Measurements from ENCODE around the gene PPP1R37. TPM values are rescaled to one million over a fixed set of nuclear protein-coding genes. Genes with fewer than 3 reads are reported as not detected.

Gene PPP1R37
- total and polyA plus RNA-seq, 2 experiments from 2014 or later = 14.0 to 30.8 TPM

DNA sequence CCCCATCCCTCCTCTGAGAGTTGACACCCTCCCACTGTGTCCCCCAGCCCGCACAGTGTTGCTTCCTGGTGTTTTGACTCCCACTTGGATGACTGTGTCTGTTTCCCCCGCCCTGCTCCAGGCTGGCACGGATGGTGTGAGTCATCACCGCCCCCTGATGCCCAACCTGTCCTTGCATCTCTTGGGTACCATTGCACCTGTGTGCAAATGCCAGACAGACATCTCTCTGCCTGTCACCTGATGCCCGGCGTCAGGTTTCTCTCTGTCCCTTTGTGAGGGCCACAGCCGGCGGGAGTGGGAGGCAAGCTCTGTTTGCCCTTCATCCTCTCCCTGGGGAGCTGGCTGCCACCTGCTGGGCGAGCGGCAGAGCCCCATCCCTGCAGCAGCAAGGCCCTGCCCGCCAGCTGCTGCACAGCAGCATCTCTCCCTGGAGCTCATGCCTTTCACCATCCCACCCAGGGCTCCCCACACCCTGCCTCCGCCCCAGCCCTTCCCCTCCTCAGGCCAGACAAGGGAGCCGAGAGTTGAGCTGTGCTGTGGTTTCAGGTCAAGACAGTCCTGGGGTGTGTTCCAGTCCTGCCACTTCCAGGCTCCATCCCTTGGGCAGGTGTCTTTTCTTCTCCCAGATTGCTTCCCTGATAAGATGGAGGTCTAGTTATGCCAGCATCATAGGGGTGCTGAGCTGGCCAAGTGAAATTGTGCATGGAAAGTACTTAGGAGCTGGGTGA is 38.1 kb downstream of the PPP1R37 start:
- no peak overlapping the region for H3K4me3 ChIP-seq
- WGBS (ENCODE audit: low lambda C conversion rate, missing lambda C conversion rate) = 72% methylated on average over 13 of the region's 13 CpGs
- H3K4me1 ChIP-seq (ENCODE audit: insufficient read depth) = no peaks in the 10 kb centered on the region
- peaks cover 84% of the 10 kb centered on the region for H3K79me2 ChIP-seq
- H4K20me1 ChIP-seq (ENCODE audit: insufficient read depth, poor library complexity, severe bottlenecking) = peaks cover 44% of the 10 kb centered on the region
- no peak overlapping the region for H2AFZ ChIP-seq
- no peak for TF ChIP-seq EZH2 (IDR thresholded peaks at IDR 0.05; ENCODE audit: borderline replicate concordance)
- TF ChIP-seq, protein P1, sequence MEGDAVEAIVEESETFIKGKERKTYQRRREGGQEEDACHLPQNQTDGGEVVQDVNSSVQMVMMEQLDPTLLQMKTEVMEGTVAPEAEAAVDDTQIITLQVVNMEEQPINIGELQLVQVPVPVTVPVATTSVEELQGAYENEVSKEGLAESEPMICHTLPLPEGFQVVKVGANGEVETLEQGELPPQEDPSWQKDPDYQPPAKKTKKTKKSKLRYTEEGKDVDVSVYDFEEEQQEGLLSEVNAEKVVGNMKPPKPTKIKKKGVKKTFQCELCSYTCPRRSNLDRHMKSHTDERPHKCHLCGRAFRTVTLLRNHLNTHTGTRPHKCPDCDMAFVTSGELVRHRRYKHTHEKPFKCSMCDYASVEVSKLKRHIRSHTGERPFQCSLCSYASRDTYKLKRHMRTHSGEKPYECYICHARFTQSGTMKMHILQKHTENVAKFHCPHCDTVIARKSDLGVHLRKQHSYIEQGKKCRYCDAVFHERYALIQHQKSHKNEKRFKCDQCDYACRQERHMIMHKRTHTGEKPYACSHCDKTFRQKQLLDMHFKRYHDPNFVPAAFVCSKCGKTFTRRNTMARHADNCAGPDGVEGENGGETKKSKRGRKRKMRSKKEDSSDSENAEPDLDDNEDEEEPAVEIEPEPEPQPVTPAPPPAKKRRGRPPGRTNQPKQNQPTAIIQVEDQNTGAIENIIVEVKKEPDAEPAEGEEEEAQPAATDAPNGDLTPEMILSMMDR (IDR thresholded peaks at IDR 0.05; ENCODE audit: poor library complexity) = peak; percentile 36
- H3K36me3 ChIP-seq (replicated peaks; ENCODE audit: insufficient read depth, low read depth) = no peaks in the 10 kb centered on the region
- peak; percentile 62 for DNase-seq (ENCODE audit: low spot score)
- no peak overlapping the region for H3K4me2 ChIP-seq
- no peak overlapping the region for H3K27ac ChIP-seq
- no peaks in the 10 kb centered on the region for H3K9me3 ChIP-seq (ENCODE audit: low read depth)
- H3K9me2 ChIP-seq (replicated peaks; ENCODE audit: insufficient read depth) = no peaks in the 10 kb centered on the region
- H3K27me3 ChIP-seq = no peaks in the 10 kb centered on the region

DNA sequence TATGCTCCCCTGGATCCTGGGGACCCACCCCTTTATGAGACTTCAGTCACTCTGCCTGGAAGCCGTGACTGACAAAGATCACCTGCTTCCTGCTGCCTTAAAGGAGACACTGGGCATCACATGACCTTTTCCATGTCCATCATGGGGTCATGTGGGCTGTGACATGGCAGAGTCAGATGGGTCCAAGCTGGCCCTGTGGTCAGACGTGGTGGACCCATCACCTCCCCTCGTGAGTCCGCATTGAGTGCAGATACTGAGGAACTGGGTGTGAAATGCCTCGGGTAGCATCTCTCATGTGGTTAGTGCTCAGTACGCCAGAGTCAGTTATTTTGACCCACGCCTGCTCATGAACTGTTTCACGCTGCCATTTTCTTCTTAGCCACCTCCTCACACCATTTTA is 40.7 kb downstream of the PPP1R37 start:
- peaks cover 42% of the 10 kb centered on the region for H4K20me1 ChIP-seq (ENCODE audit: insufficient read depth, poor library complexity, severe bottlenecking)
- 93% methylated on average over 8 of the region's 8 CpGs for WGBS (ENCODE audit: low lambda C conversion rate, missing lambda C conversion rate)

DNA sequence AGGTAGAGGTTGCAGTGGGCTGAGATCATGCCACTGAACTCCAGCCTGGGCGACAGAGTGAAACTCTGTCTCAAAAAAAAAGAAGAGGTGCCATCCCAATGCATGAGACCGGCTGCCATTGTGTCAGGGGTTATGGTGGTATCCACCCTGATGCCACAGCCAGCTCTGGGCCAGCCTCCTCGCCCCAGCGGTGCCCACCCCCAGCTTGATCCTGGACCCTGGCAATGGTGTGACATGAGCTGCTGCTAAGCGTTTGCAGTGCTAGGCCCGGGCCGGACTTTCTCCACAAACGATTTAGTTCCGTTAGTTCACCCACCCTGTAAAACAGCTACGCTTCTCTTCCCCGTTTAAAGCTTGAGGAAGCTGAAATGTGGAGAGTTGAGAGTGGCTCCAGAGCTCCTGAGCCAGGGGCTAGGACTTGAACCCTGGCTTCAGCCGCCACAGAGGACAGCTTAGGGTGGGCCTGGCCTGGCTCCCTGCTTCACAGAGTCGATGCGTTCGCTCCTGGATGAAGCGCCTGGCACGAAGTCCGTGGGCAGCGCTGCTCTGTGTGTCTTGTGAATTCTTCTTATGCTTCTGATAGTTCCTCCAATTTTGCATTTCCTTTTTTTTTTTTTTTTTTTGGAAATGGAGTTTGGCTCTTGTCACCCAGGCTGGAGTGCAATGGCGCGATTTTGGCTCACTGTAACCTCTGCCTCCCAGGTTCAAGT is 42.4 kb downstream of the PPP1R37 start:
- H3K79me2 ChIP-seq = peaks cover 73% of the 10 kb centered on the region
- no peak for DNase-seq (ENCODE audit: low spot score)
- no peaks in the 10 kb centered on the region for H3K9me2 ChIP-seq (replicated peaks; ENCODE audit: insufficient read depth)
- peaks cover 37% of the 10 kb centered on the region for H4K20me1 ChIP-seq (ENCODE audit: insufficient read depth, poor library complexity, severe bottlenecking)
- no peaks in the 10 kb centered on the region for H3K9me3 ChIP-seq (ENCODE audit: low read depth)
- no peak overlapping the region for H3K27ac ChIP-seq
- H2AFZ ChIP-seq = no peak overlapping the region
- TF ChIP-seq, protein P1 (IDR thresholded peaks at IDR 0.05; ENCODE audit: poor library complexity) = no peak
- no peak for TF ChIP-seq EZH2phosphoT487 (IDR thresholded peaks at IDR 0.05; ENCODE audit: low read depth, severe bottlenecking, unreplicated experiment)
- no peak overlapping the region for H3K4me3 ChIP-seq
- peaks cover 3% of the 10 kb centered on the region for H3K4me1 ChIP-seq (ENCODE audit: insufficient read depth)
- H3K4me2 ChIP-seq = no peak overlapping the region
- no peaks in the 10 kb centered on the region for H3K27me3 ChIP-seq
- WGBS (ENCODE audit: low lambda C conversion rate, missing lambda C conversion rate) = 98% methylated on average over 21 of the region's 21 CpGs
- no peaks in the 10 kb centered on the region for H3K36me3 ChIP-seq (replicated peaks; ENCODE audit: insufficient read depth, low read depth)

More for the DNA sequence above, 40.7 kb downstream of the PPP1R37 start:
- Histone ChIP-seq H3K4me1 (ENCODE audit: insufficient read depth) (peaks cover 3% of the 10 kb centered on the region), H3K27me3 (no peaks in the 10 kb centered on the region), H3K4me2 (no peak overlapping the region), H3K9me2 (replicated peaks; ENCODE audit: insufficient read depth) (no peaks in the 10 kb centered on the region), H3K4me3 (no peak overlapping the region), H3K36me3 (replicated peaks; ENCODE audit: insufficient read depth, low read depth) (no peaks in the 10 kb centered on the region), H3K9me3 (ENCODE audit: low read depth) (no peaks in the 10 kb centered on the region), H2AFZ (no peak overlapping the region), H3K27ac (no peak overlapping the region), H3K79me2 (peaks cover 81% of the 10 kb centered on the region)
- DNase-seq (ENCODE audit: low spot score) = no peak
- TF ChIP-seq, protein P1 (IDR thresholded peaks at IDR 0.05; ENCODE audit: poor library complexity) = no peak
- TF ChIP-seq EZH2phosphoT487 (IDR thresholded peaks at IDR 0.05; ENCODE audit: low read depth, severe bottlenecking, unreplicated experiment) = no peak
- no peak for TF ChIP-seq EZH2 (IDR thresholded peaks at IDR 0.05; ENCODE audit: borderline replicate concordance)
